NCI-H748 treated with DMSO at 0.1 percent for 48 hours (cell line): ENCODE measurements around the gene HOXA6.

Experiments
- DNase-seq: peaks from one replicate; lab custom pipeline; 2025; lab: John Stamatoyannopoulos, UW

HOXA6 gene

GRCh38 chr7:27184337-27185012 is 36.9 kb upstream of the HOXA6 start:
- no peak for DNase-seq

DNA sequence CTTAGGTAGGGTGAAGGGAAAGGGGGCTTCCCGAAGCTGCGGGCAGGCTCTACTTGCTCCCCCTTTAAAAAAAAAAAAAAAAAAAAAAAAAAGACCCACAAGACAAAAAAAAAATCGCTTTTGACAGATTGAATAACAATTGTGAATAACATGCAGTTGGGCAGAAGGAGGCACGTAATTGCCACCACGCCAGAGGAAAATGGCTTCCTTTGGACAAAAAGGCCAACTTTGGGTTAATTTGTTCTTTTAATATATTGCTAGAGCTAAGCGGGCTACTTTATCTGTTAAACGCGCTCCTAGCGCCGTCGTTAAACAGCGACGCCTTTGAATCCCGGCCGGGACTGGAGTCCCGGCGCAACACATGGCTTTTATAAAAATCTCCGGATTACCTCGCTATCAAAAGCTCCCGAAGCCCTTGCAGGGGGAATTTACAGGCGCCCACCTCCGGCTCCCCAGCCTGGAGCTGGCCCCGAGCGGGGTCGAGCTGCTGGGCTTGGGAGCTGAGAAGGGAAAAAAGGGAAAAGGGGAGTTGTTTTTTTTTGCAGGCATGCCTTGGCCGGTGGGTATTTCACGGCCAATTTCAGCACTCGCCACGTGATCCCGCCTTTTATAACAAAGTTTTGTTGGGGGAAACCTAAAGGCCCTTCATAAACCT is 36.2 kb upstream of the HOXA6 start:
- DNase-seq, result no peak

DNA sequence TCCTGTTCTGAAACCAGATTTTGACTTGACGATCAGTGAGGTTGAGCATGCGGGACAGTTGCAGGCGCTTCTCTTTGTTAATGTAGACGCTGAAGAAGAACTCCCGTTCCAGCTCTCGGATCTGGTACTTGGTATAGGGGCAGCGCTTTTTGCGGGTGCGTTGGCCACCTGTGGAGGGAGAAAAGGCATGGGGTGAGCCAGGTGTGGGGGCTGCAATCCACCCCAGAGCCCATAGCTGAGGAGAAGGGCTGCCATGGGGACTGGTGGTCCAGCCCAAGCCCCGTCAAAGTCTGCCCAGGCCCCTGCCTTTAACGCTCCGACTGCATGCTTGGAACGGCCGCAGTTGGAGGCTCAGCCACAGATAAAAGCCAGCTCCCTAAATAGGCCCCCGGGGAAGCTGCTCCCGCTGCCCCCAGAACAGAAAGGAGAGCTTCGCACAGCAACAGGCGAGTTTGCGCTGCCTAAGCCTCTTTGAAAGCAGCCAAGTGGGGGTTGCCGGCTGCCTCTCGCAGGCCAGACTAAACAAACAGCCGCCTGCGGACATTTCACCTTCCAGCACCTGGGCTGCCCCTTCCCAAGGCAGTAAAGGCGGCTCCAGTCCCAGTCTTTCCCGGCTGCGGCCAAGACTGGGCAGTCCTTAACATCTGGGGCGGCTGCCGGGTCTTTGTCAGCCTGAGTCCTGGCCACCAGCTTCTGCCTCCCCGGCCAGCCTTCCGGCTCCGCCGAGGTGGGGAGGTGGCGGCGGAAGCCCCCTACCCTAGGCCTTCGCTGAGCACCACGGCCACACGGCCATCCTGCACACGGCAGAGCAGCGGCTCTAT is 35.5 kb upstream of the HOXA6 start:
- DNase-seq, result peak; percentile 27

DNA sequence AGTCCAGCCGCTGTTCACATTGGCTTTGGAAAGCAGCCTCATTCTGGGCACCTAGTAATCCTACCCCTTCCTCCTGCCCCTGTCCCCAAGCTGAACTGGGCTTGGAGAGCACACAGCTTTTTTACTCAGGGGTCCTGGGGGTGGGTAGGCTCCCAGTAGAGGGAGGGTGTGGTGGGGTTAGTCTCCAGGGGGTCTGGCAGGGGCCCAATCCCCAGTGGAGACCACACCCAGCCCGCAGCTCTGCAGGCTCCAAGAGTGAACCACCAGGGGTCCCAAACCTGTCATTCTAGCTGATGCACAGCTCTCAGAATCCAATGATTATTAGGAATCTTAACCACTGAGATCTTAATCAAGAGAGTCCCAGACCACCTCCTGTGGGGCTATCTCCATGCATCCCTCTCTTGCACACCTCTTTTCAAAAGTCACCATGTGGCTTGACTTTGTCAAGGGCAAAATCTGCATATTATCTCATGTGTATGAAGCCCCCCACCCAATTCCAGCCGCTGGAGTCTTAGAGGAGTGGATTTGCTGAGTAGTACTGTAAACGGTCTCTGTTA is 34.8 kb upstream of the HOXA6 start:
- no peak for DNase-seq

DNA sequence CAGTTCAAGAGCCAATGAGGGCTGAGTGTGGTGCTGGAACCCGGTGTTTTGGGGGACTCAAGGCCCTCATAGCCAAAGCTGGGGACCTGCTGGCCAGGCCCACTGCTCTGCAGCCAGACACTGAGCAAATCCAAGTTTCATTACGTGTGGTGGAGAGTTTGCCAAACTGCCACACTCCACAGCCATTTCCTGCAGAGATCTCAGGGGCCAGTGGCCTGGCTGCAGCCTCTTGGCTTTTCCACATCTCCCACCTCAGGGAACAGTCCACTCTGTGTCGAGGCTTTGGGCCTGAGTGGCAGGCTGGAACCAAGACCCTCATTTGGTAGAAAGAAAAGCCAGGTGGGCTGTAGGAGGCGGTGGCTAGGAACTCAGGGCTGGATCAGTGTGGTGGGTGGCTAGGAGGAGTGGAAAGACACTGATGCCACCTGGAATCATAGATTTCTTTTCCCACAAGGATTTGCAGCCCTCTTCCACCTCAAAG is 34.3 kb upstream of the HOXA6 start:
- DNase-seq, result no peak

- no peak for DNase-seq
These were observed 33.2 kb upstream of the HOXA6 start for GRCh38 chr7:27180431-27181420.

DNA sequence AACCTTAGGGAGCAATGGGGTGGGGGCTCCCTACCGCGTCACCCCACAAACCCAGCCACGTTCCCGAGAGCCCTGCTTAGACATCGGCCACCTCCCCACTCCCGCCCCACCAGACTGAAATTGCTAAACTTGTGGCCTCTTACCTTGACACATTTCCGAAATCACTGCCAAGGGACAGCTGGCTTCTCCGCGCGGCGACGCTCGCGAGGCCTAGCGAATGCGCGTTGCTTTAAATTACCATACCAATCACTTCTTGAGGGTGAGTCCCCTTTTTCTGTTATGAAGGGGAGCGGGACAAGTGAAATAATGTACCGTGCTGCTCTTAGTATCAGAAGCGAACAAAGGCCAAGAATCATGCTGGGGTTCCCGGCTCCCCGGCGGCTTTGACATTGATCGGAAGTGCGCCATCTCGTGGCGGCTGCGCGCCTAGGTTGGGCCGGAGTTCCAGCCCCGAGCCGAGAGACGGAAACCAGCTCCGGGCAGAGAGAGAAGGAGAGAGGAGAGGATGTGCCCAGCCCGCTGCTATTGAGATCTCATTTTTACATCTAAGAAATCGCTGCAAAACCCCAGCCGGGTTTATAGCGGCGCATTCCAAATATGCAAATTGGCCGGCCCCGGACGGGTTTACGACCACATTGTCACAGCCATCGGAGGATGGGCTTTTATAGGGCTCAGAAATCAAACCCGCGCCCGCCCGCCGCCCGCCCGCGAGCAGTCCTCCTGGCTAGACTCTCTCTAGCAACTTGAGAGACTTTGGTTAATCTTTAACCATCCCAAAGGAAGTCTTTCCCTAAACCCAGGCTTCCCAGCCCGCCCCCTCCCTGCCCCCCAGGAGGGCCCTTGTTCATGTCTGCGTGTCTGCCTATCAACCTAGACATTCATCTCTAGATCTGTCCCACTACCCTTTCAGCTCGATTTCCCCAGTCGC is 32.2 kb upstream of the HOXA6 start:
- DNase-seq, result no peak

- no peak for DNase-seq
These were observed 31.5 kb upstream of the HOXA6 start for GRCh38 chr7:27179030-27179429.

- no peak for DNase-seq
These were observed 30.8 kb upstream of the HOXA6 start for GRCh38 chr7:27178366-27178765.

DNA sequence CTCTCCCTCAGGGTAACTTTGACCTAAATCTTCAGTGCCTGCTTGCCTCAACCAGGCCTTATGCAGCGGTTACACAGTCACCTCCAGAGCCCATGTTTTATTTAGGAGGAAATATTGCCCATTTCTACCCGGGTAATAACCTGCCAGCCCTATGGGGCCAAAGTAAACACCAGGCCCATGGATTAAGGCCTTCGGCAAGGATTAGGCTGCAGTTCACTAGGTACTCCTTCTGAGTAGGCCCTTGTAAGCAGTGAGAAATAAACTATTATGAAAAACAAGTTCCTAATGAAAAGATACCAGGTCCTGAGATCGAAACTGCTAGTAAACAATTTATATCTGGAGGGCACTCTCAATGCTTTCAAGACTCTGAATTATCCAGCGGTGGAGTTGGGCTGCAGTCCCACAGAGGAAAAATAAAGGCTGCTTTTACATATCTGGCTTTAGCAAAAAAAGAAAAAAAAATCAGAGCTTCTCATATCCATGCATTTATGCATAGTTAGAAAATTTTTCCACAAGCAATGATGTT is 30.3 kb upstream of the HOXA6 start:
- DNase-seq, result no peak

- DNase-seq, result no peak
These were observed 29.6 kb upstream of the HOXA6 start for GRCh38 chr7:27176962-27177794.

DNA sequence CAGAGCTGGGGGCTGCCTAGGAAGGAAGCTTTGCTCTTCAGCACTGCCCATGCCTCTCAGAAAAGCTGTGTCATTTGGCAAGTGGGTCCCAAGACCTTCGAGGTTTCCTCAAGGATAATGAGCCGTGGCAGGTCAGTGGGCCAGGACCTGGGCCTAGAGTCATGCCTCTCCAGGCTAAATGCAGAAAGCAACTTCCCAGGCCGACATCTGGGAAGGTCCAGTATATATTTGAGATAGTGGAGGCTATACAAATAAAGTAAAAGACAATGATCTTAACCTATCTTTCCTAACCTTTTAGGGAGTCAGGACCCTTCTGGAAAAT is 28.9 kb upstream of the HOXA6 start:
- DNase-seq, result no peak

- DNase-seq, result no peak
These were observed 28.3 kb upstream of the HOXA6 start for GRCh38 chr7:27175626-27176523.

- DNase-seq, result no peak
These were observed 27.5 kb upstream of the HOXA6 start for GRCh38 chr7:27174874-27175625.

DNA sequence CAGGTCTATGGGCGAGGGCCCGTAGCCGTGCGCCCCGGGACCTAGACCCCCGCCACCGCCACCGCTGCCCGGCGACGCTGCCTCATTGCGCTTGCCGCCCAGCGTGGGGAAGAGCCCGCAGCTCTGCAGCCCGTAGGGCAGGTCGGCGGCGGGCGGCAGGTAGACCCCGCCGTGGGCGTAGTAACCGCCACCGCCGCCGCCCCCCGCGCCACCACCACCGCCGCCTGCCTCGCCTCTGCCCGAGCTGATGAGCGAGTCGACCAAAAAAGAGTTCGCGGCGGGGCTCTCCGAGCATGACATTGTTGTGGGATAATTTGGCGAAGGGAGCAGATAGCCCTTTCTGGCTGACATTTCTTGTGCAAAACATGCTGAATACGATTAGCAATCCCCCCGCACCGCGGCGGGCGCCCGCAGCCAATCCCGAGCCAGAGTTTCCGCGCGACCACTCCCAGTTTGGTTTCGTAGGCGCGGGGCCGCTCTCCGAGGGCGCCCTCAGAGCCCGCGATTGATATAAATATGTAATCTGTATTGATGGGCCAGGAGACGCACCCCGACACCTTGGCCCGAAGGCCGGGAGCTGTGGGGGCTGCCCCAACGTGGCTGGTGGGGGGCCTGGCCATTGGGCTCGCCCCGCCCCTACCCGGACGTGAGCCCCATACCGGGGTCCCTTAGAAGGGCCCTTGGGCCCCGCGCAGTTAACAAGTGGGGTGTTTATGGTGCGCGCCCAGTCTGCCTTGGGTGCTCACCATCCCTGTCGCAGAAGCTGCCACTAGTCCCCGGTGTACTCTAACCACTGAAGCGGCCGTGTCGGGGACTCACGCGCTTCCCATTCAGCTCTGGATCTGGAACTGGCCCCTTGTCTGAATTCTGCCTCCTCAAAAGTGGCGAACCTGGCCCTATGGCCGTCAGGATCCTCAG is 26.6 kb upstream of the HOXA6 start, which contains the start of gene HOXA10:
HOXA10 (minus strand) TSS at position 365 of the 918 bp plus-strand sequence; CDS start at position 351, 14 bp downstream.
- DNase-seq, result peak; percentile 47

DNA sequence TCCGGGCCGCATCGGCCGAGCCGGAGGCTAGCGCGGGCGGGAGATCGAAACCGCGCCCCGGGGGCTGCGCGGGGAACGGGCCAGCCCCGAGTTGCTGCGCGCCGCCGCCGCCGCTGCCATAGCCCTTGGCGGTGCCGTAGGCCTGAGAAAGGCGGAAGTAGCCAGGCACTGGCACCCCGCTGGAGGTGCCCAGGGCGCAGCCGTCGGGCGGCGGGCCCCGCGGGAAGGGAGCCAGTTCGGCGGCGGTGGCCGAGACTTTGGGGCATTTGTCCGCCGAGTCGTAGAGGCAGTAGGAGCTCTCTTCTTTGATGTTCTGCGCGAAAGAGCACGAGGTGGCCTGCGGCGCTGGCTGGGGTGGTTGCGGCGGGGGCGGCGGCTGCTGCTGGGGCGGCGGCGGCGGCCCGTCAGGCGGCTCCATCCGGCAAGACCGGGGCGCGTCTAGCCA is 26.0 kb upstream of the HOXA6 start:
- no peak for DNase-seq
